Uterus (tissue), 4 donors: ENCODE results near the gene PPARA. TPM values are rescaled to one million over a fixed set of nuclear protein-coding genes. Genes with fewer than 3 reads are reported as not detected.
A peak's percentile ranks its signal among the peaks of the same experiment; 100 is the strongest.

Source experiments
- DNase-seq, 2 donors: peaks; one replicate each; pipeline ENCODE4 v3.0.0-alpha.2; 2019 to 2020
- H3K27ac ChIP-seq, 2 donors: fragments of 200-600 bp; sonication (generic); 1 replicate in 1 of 2; 2 replicates in 1 of 2; pipeline ENCODE4 v1.5.1; 2016 to 2018
- H3K27me3 ChIP-seq, 2 donors: fragments of 200-600 bp; sonication (generic); one replicate each; pipeline ENCODE4 v1.5.1; 2018 to 2019; ENCODE audit warnings: control low read depth in 1 of 2
- H3K36me3 ChIP-seq, 2 donors: fragments of 200-600 bp; sonication (generic); one replicate each; pipeline ENCODE4 v1.5.1; 2019; ENCODE audit warnings: control low read depth in 1 of 2
- H3K4me1 ChIP-seq, 2 donors: fragments of 200-600 bp; sonication (generic); one replicate each; pipeline ENCODE4 v1.5.1; 2018 to 2019; ENCODE audit warnings: control low read depth in 1 of 2
- H3K4me3 ChIP-seq, 2 donors: fragments of 200-600 bp; sonication (generic); 1 replicate in 1 of 2; 2 replicates in 1 of 2; pipeline ENCODE4 v1.5.1; 2018 to 2019; ENCODE audit warnings: mild to moderate bottlenecking in 1 of 2
- H3K9me3 ChIP-seq, 2 donors: fragments of 200-600 bp; sonication (generic); one replicate each; pipeline ENCODE4 v1.5.1; 2019; ENCODE audit warnings: control low read depth in 1 of 2
- CTCF ChIP-seq, 4 experiments: fragments of 200-600 bp in 2 of 4; fragments of 450-650 bp in 2 of 4; sonication (generic) in 2 of 4; IDR thresholded peaks; one replicate each; pipeline ENCODE4 v1.5.1; 2016 to 2019; ENCODE audit warnings: antibody characterized with exemption in 4 of 4, mild to moderate bottlenecking in 2 of 4, moderate library complexity in 1 of 4
- POLR2A ChIP-seq, 2 donors: fragments of 450-650 bp; IDR thresholded peaks; one replicate each; pipeline ENCODE4 v1.6.1; 2016; ENCODE audit warnings: antibody characterized with exemption in 2 of 2, mild to moderate bottlenecking in 1 of 2, moderate library complexity in 1 of 2
- intact Hi-C: fragments of 100-400 bp; cut with DNase I; formaldehyde crosslinking; loops from one replicate; pipeline ENCODE4 v1.15.1; 2023; ENCODE audit warnings: low total_unique reads
- total RNA-seq, 4 donors: library from RNA; depleted of rRNA in 3 of 4; stranded (reverse); fragments of >200 nt in 3 of 4; gene quantifications; one replicate each; pipeline versions ENCODE4 v1.1.0 to v1.2.4, GENCODE V29; 2014 to 2023
- donor health status: DM: yes; HTN: yes; CAD: no.

Gene PPARA
- total RNA-seq, 4 donors from 2014 or later: 1.8 to 24.8 (median 14.0) TPM

- TF ChIP-seq CTCF (IDR thresholded peaks at IDR 0.05): no peak
- TF ChIP-seq POLR2A (IDR thresholded peaks at IDR 0.05): no peak
- intact Hi-C loops: no loop called here
- Histone ChIP-seq H3K4me1 (peaks cover 49 to 87% of the 10 kb centered on the region in 2 donors), H3K36me3 (no peaks in the 10 kb centered on the region), H3K27ac (peak overlapping the region; percentile 87 to 100), H3K27me3 (no peaks in the 10 kb centered on the region), H3K9me3 (no peaks in the 10 kb centered on the region), H3K4me3 (no peak overlapping the region)
- peak; percentile 66 to 68 for DNase-seq
Observed at GRCh38 chr22:46107089-46107664, 43.1 kb upstream of the PPARA start.

- H3K36me3 ChIP-seq: no peaks in the 10 kb centered on the region
- intact Hi-C loops: no loop called here
- DNase-seq: peak in 1 of 2 donors; percentile 64
- no peak overlapping the region for H3K4me3 ChIP-seq
- H3K27me3 ChIP-seq: no peaks in the 10 kb centered on the region
- TF ChIP-seq POLR2A (IDR thresholded peaks at IDR 0.05): no peak
- TF ChIP-seq CTCF (IDR thresholded peaks at IDR 0.05): no peak
- H3K27ac ChIP-seq: peak overlapping the region; percentile 87 to 100
- no peaks in the 10 kb centered on the region for H3K9me3 ChIP-seq
- H3K4me1 ChIP-seq: peaks cover 49 to 80% of the 10 kb centered on the region in 2 donors
Observed at GRCh38 chr22:46107753-46108563, 42.4 kb upstream of the PPARA start.

GRCh38 chr22:46108564-46109473 lies 41.5 kb upstream of the PPARA start:
- DNase-seq: peak; percentile 72 to 75
- Histone ChIP-seq H3K4me3 (no peak overlapping the region), H3K36me3 (no peaks in the 10 kb centered on the region), H3K27me3 (no peaks in the 10 kb centered on the region), H3K27ac (peak overlapping the region; percentile 87 to 100), H3K4me1 (peaks cover 46 to 72% of the 10 kb centered on the region in 2 donors), H3K9me3 (no peaks in the 10 kb centered on the region)
- intact Hi-C loops: no loop called here
- TF ChIP-seq CTCF (IDR thresholded peaks at IDR 0.05): no peak
- TF ChIP-seq POLR2A (IDR thresholded peaks at IDR 0.05): no peak

- H3K27me3 ChIP-seq: no peaks in the 10 kb centered on the region
- TF ChIP-seq POLR2A (IDR thresholded peaks at IDR 0.05) (no peak), CTCF (IDR thresholded peaks at IDR 0.05) (no peak)
- intact Hi-C loops: no loop called here
- H3K9me3 ChIP-seq: no peaks in the 10 kb centered on the region
- peak overlapping the region; percentile 87 to 100 for H3K27ac ChIP-seq
- no peak overlapping the region for H3K4me3 ChIP-seq
- DNase-seq: peak in 1 of 2 donors; percentile 40
- H3K4me1 ChIP-seq: peaks cover 41 to 65% of the 10 kb centered on the region in 2 donors
- H3K36me3 ChIP-seq: no peaks in the 10 kb centered on the region
Observed at GRCh38 chr22:46109474-46110003, 40.8 kb upstream of the PPARA start.
